Putamen (tissue), 1 donor: Measurements from ENCODE around the gene AJAP1.
"Not testable (repeated sequence)": the region's sequence is repeated elsewhere in the genome, so short reads cannot be mapped to it uniquely, and the experiment has no call there.

ENCODE experiments used
- DNase-seq: peaks from one replicate; pipeline ENCODE4 v3.0.0-alpha.2; 2016; ENCODE audit warnings: low spot score

The AJAP1 gene, protein sequence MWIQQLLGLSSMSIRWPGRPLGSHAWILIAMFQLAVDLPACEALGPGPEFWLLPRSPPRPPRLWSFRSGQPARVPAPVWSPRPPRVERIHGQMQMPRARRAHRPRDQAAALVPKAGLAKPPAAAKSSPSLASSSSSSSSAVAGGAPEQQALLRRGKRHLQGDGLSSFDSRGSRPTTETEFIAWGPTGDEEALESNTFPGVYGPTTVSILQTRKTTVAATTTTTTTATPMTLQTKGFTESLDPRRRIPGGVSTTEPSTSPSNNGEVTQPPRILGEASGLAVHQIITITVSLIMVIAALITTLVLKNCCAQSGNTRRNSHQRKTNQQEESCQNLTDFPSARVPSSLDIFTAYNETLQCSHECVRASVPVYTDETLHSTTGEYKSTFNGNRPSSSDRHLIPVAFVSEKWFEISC

DNA sequence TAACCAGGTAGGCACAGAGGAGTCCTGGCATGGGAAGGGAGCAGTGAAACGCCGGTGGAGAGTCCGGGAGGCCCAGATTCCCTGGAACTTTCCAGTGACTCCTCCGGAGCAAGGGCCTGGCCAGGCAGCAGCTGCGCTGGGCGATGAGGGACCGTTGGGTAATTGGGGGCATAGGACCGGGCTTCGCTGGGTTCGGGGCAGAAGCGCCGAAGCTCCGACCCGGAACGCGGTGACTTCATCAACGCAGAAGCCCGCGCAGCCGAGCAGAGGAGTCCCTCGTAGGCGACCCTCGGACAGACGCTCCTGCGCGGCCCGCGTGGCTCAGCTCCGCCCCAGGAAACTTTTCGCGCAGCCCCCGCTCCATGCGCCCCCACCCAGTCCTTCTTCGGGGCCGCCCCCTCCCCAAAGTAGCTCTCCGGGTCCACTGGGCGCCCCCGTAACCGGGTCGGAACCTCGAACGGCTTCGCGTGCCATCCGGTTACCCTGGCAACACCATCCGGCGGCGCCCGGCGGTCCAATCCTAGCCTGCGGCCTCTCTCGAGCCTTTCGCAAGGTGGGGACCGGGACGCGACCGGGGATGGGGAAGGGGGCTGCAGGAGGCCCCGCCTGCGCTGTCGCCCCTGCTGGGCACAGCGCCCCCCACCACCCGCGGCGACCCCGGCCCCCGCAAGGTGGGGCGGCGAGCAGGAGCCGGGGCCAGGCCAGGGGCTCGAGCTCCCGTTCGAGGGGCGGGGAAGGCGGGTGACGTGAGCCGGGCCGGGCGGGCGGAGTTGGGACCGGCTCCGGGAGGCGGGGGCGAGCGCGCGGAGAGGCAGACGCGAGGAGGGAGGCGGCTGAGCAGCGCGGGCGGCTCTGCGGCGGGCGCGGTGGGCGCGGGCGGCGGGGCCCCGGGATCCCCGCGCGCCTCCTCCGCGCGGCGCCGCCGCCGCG, at the start of gene AJAP1:
Gene AJAP1, plus strand, starts transcription at position 814 of the 930 bp plus-strand sequence. CDS start 817 bp downstream, outside the sequence.
- no peak for DNase-seq

DNA sequence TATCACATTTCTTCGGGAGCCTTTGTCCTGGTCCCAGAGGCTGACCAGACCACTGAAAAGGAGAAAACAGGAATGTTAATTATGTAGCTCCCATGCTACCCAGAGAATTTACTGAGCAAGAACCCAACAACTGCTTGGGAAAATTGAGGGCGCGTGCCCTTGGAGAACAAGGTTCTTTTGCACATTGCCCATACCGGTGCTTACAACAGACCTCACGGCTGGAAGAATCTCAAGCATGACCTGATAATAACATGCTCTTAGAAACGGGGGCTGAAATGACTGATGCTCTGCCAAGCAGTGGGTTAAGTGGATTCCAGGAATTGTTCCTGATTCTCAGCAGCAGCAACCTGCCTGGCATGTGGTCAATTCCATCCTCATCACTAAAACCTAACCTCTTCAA, 49.3 kb upstream of the AJAP1 start:
- DNase-seq = no peak

DNA sequence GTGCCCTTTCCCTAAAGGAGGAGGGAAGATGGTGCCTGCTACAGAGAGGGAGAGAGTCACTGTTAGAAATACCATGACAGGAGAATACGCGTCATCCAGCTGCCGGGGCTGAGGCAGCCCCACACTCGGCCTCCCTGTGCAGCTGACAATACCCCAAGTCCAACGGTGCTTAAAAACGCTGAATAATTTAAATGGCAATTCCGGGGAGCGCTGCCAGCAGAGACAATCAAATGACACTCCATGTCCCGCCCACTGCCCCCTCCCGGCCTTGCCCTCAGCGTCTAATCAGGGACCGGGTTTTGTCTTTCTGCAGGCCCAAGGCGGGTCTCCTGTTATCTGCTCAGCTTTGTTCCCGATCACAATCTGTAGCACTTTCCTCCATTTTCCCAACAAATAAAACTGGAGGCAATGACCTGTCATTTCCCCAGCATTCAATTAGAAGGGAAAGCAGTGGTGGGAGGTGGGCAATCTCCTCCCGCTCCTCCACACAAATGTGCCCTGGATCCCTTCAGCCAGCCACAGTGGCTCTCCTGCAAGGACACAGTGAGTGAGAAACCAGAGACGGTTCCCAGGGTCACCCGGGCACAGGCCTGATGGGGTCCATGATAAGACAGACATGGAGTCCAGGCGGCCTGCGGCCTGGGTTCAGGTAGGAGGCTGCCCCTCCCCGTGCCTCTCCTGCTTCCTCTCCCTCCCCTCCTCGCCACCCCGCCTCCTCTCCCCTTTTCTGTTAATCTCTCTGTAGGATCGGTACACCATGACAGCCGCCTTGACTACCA, 42.7 kb upstream of the AJAP1 start:
- no peak for DNase-seq

DNA sequence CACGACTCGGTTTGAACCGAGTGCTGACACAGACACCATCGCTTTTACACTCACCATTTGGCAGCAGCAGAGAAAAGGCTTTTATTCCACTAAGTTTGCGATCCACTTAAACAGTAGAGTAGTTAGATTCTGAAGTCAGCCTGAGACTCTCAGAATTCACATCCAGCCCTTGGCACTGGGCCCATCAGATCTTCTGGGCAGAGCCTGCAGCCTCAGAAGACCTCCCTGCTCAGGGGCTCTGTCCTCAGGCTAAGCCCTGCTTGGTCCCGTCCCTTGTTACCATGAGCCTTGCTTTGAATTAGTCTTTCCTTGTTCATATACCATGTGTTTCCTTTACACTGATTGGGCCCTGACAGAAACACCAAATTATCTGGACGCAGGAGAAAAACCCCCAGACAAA, 41.4 kb upstream of the AJAP1 start:
- DNase-seq = no peak

DNA sequence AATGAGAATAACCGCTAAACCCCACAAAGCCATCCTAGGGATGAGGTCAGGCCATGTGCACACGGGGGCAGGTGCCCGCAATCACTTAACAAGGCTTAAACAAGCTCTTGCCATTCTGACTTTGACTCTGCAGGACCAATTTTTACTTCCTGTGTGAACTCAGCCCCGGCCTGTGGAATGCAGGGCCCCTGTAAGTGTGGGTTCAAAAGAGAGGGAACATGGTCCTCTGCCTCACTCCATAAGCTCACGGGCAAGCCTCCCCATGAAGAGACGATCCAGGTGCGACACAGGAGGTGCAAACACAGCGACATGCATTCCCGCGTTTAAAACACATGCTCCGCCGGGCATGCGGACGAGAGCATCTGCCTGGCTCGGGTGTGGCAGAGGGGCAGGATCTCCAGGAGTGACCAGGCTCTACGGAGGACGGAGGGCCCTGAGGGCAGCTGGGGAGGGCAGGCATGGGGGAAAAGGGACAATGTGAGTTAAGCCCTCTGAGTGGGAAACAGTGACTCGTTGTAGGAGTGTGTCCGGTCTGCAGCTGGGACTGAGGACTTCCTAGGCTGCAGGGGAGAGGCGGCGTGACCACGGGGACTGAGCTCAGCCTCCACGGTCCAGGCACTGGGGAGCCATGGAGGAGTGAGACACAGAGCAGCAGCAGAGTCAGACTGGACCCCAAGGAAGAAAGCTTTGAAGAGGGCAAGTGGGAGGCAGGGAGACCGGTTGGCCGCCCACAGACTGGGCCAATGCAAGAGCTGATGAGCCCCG, 40.6 kb upstream of the AJAP1 start:
- no peak for DNase-seq

DNA sequence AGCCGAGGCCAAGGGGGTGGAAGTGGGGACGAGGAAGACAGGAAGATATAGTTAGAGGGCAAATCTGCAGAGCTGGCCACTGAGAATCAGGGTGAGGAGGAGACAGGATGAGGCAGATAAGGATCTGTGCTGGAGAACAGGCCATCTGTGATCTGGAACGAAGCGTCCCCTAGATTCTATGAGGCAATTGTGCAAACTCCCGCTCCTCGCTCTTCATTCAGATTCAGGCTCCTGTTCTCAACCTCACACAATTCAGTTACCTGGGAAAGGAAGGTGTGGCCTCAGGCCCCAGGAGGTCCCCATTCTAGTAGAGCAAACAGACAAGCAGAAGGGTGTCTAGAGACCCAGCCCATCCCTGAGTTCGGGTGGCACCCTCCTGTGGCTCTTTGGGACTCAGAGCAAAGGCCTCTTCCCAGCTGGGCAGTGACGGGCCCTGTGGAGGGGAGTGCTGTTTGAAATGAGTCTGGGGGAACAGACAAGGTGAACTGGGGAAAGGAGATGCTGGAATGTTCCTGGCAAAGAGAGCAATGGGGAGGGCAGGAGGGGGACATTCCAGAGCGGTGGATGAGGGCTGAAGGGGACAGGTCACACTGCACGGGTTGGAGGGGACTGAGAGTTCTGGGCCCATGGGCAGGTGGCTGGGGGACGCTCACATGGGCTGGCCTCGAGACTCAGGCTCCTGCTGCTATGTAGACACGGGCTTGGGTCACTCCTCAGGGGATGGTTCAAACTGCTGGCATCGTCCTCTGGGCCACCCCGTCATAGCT, 39.9 kb upstream of the AJAP1 start:
- DNase-seq = no peak

DNA sequence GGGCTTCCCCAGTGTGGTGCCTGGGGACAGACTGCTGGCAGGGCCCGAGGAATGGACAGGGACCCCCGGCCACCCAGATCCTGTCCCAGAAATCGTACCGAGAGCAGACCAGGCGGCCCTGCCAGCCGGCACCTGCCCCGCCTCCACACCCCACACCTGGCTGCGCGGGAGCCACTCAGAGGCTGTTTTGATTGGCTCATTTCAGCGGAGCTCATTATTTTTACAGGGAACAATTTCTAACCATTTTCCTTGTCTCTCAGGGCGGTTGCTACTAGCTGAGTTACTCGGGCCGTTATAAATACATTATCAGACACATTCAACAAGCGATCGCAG, 39.3 kb upstream of the AJAP1 start:
- DNase-seq = no peak

DNA sequence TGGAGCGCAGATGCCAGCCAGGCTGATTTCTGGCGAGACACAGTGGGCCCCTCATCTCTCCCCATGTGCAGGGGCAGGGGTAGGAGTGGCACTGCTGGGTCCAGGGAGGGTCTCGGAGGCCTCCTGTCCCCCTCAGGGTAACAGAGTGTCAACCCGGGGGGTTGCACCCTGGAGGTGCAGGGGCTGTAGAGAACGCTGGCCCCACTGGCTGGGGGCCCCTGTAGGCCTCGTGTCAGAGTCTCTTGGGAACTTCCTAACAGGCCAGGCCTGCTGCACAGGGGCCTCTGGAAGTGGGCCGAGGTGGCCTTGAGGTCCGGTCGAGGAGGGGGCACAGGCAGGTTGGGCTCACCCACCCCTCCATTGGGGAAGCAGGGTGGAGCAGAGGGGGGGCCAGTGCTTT, 38.9 kb upstream of the AJAP1 start:
- no peak for DNase-seq

DNA sequence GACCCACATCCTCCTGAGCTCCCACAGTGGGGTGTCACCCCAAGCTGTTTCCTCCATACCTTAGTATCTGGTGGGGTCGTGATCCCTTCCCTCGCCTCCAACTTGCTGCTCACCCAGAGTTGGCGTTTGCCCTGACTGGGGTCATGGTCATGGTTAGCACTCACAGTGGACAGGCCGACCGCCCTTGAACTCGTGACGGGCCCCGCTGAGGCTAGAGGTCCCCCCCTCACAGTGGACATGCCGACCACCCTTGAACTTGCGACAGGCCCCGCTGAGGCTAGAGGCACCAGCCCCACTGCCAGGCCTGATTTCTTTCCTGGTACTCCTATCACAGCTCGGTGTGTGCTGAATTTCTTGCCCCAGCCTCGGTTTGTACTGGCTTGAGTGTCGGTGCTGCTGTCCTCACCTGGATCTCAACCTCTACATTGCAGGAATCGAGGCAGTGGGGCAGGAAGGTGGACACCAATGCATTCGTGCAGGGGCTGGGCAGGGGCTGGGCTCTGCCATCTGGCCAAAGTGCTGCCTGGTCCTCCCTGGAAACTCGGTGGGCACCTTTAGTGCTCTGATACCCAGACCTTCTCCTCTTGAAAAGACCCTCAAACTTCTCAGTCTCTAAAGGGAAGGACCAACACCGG, 37.5 kb upstream of the AJAP1 start:
- DNase-seq = no peak

DNA sequence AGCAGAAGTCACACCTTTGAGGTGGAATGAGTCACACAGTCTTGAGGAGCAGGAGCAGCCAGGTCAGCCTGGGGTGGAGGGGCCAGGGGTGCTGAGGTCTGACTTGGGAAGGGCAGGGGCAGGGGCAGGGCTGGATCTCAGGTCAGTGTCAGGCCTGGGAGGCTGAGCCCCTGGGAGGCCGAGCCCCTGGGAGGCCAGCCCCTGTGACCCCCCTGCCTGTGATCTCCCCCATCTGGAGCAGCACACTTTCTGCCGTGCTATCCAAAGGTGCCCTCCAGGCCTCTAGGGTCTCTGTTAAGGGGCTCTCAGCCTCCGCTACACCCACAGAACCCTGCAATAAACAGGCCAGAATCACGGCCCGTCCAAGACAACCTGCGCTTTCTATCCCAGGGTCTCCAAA, 36.9 kb upstream of the AJAP1 start:
- DNase-seq = no peak

DNA sequence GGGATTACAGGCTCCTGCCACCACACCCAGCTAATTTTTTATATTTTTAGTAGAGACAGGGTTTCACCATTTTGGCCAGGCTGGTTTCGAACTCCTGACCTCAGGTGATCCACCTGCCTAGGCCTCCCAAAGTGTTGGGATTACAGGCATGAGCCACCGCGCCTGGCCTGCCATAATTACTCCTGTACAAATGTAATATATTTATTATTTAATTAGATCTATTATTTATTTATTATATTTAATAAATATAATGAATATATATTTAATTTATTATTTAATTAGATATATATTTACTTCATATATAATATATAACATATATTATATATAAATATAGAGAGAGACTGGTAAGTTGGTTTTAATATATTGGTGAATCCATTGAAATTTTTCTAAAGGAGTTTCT, 35.6 kb upstream of the AJAP1 start:
- DNase-seq = not testable (repeated sequence)

DNA sequence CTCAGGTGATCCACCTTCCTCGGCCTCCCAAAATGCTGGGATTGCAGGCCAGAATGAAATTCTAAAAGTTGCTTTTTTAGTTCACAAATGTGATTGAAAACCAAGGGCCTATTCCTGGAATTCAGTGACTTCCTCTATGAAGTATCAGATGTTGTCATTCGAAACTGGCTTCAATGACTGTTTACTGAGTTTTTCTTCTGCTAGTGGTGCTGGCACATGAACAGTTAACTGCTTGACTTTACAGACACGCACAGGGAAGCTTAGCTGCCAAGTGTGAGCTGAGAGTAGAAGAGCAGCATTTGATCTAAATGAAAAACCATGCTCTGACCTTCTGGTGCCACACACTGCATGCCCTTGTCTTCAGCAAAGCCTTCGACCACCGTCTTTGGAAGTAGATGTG, 32.8 kb upstream of the AJAP1 start:
- no peak for DNase-seq

DNA sequence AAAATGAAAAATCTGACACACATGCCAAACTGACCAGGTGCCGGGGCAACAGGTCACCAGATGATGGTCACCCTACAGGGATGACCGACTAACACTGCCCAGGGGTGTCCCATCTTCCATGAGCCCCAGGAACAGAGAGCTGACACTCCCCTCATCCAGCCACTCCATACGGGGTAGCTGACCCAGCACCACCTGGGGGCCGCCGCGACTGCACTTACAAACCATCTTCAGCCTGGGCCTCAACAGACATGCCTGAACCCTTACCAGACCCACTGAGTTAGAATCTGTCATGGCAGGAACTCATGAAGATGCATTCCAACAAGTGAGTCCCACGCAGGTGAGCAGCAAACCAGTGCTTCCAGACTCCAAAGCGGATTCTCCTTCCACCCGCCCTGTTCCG, 31.6 kb upstream of the AJAP1 start:
- no peak for DNase-seq

DNA sequence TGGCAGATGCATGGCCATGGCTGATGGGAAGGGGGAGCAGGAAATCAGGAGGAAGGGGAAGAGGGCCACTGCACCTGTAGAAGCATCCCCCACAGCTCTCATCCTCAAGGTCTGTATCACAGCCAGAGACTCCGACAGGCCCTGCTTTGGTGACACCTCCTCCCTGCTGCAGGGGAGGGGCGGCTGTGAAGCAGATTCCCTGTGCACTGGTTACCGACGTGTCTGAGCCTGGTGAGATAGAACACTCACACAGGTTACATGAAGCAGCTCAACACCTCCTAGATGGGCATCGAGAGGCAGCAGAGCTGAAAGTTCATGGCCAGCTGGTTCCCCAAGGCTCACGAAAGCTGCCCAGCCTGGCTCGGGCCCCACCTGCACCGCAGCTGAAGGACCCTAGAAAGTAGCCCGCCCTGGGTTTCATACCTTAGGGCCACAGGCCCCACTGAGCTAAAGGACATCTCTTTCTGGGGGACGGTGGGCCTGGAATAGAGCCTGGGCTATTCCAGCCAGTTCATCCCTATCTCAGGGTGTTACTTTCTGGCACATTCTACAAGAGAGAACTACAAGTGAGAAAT, 30.2 kb upstream of the AJAP1 start:
- DNase-seq = no peak

DNA sequence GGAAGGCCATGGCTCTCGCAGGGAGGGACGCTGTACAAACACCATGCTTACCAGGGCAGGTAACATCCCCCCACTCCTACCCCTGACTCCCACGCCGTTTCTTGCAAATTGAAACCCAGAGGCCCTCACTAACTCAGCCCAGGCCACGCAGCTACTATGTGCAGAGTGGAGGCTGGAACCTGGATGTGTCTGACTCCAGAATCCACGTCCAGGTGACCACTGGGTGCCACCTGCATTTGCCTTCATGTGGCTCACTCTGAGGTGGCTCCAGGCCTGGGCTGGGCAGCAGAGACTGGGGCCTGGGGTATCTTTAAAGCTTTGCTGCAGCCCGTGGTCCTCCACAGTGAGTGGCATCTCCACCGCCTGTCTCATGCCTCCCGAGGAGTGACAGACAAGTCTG, 29.6 kb upstream of the AJAP1 start:
- no peak for DNase-seq

DNA sequence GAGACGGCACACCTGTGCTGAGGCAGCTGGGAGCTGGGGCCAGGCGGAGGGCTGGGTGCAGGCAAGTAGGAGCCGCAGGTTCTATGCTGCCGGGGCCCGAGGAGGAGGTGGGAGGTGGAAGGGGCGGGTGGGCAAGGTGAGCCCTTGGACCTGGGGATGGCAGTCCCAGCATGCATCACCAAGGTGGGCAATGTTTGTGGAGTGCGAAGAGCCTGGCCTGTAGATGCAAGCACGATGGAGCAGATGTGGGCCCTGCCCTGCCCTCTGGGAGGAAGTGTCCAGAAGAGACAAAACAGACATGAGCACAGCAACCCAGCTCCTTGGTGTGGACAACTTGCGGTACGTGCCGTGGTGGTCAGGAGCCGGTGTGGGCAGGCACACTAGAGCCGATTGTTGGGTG, 28.3 kb upstream of the AJAP1 start:
- no peak for DNase-seq

DNA sequence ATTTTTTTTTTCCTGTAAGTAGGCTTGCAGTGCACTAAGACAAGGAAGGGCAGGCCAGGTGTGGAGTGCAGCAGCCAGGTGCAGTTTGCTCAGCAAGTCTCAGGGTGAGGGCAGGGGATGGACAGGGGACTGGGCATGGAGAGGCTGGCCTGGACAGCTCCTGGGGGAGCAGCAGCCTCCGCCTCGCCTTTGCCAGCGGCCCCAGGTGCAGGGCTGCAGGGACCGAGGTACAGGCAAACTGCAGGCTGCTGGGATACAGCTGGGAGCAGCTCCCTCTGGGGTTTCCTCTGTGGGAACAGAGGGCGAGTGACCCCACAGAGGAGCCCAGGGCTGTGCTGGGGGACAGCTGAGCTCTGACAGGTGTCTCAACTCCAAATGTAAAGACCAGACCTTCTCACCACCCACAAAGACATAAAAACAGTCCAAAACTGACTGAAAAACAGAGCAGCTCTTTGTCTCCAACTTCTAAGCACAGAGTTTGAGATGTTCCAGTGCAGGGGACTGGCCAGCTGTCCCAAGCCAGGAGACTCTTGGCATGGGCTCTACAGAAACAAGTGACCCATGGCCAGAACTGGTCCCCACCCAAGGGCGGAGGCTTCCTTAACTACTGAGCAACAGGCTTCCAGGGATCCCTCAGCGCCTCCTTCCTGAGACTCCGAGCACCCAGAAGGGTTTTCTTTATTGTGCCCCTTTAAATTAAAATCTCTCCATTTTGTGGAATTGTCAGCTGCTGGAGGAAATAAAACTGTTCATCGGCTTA, 27.7 kb upstream of the AJAP1 start:
- no peak for DNase-seq

DNA sequence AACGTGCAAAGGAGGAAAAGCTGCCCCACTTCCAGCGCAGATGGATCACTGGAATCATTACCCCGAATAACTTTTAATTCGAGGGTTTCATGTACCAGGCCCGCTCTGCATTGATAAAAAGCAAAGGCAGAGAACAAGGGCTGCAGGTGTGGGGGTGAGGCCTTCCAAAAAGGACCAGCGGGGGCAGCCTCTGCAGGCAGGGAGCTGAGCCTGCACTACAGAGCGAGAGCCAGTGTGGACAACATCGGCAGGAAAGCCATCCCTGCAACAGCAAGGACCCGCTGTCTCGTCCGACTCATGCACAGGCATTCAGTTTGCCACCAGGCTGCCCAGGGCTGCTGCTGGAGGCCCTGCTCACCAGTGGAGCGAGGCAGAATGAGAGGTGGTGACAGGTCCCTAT, 27.1 kb upstream of the AJAP1 start:
- DNase-seq = no peak

DNA sequence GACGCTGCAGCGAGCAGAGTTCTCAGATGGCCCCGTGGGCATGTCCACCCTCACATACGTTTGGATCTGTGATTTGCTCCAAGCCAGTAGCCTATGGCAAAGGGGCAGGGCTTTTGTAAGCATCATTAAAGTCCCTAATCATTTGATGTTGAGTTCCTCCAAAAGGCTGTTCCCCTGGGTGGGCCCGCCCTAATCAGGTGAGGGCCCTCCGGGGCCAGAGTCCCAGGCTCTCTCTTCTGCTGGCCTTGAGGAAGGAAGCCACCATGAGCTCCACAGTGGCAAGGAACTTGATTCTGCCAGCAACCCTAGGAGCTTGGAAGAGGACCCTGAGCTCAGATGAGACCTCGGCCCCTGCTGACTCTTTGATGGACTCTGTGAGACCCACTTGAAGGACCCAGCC, 25.4 kb upstream of the AJAP1 start:
- no peak for DNase-seq
